ENCODE measurements around the gene PLXNA4. TPM values are rescaled to one million over a fixed set of nuclear protein-coding genes. Genes with fewer than 3 reads are reported as not detected.
A peak's percentile ranks its signal among the peaks of the same experiment; 100 is the strongest.

Gene PLXNA4
- total RNA-seq, 4 donors from 2014 or later = 1.1 to 2.8 (median 1.4) TPM

DNA sequence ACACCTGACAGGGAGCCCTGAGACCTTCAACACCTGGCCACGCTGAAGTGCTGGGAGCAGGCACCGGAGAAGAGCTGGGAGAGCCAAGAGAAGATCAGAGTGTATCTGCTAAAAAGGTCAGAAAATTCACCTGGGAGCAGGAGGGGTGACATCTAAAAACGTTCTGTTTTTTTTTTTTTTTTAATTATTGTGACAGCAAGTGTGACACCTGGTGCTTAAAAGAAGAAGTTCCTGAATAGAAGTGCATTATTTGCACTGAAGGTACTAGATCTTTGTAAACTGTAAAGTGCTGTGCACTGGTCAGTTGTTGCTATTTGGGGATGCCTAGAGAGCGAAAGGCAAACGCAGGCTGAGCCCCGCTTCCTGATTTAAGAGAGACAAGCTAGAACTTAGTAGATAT lies 422.0 kb downstream of the PLXNA4 start:
- 58 to 74% methylated on average over 3 to 6 of the region's 6 CpGs for WGBS, 2 donors (ENCODE audit: low coverage in 1 of 2)
- no peak overlapping the region for H3K27ac ChIP-seq
- no peak for DNase-seq
- no peaks in the 10 kb centered on the region for H3K36me3 ChIP-seq
- H3K27me3 ChIP-seq = no peaks in the 10 kb centered on the region
- no peak overlapping the region for H3K4me3 ChIP-seq
- TF ChIP-seq POLR2AphosphoS5 (IDR thresholded peaks at IDR 0.05) = no peak
- TF ChIP-seq, protein P1, sequence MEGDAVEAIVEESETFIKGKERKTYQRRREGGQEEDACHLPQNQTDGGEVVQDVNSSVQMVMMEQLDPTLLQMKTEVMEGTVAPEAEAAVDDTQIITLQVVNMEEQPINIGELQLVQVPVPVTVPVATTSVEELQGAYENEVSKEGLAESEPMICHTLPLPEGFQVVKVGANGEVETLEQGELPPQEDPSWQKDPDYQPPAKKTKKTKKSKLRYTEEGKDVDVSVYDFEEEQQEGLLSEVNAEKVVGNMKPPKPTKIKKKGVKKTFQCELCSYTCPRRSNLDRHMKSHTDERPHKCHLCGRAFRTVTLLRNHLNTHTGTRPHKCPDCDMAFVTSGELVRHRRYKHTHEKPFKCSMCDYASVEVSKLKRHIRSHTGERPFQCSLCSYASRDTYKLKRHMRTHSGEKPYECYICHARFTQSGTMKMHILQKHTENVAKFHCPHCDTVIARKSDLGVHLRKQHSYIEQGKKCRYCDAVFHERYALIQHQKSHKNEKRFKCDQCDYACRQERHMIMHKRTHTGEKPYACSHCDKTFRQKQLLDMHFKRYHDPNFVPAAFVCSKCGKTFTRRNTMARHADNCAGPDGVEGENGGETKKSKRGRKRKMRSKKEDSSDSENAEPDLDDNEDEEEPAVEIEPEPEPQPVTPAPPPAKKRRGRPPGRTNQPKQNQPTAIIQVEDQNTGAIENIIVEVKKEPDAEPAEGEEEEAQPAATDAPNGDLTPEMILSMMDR (IDR thresholded peaks at IDR 0.05) = peak in 2 of 5 experiments; percentile 9 to 18
- no peak for TF ChIP-seq POLR2A (IDR thresholded peaks at IDR 0.05)
- no peak for TF ChIP-seq EP300 (IDR thresholded peaks at IDR 0.05; ENCODE audit: low read depth)
- no peaks in the 10 kb centered on the region for H3K9me3 ChIP-seq
- H3K4me1 ChIP-seq = no peaks in the 10 kb centered on the region
- in situ Hi-C loops (cut with MboI; ENCODE audit: low pct_ligation_motif_present in 1 of 4, low pct_unique_long_range_greater_than_20kb in 1 of 4, low sequenced_read_pairs in 3 of 4) (no loop called here), intact Hi-C loops (cut with DNase I; ENCODE audit: low total_unique reads) (no loop called here)

DNA sequence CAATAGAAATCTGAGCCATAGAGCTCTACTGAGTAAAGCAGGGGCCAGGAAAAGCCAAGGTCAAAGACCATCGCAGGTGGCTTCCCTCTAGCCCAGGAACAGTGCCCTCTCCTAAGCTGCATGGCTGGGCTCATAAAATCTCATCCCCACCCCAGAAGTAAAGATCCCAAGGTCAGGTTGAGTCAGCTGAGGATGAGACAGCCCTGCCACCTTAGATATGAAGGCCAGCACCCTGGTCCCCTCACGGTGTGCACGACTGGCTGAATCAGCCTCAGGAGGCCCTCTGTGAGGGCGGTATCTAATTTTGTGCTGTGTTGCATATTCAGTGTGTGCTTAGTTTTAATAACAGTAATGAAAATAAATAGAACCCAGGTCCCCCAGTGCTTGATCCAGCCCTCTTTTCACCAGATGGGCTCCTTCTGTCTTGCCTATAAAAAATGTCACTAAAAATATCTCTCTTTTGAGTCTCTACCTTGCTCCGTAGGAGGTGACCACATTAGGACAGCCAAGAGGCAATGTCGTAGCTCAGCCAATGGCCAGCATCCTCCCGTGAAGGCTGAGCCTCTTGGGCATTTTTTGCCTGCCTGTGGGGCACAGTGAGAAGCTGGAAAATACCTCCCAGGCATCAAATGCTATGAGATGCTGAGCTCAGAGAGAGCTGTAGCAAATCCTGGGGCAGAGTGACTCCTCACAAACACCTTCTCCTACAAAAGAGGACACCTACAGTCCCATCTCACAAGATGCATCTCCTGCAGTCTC lies 424.0 kb downstream of the PLXNA4 start:
- Histone ChIP-seq H3K36me3 (no peaks in the 10 kb centered on the region), H3K27me3 (no peaks in the 10 kb centered on the region), H3K27ac (no peak overlapping the region), H3K9me3 (no peaks in the 10 kb centered on the region), H3K4me1 (no peaks in the 10 kb centered on the region), H3K4me3 (no peak overlapping the region)
- intact Hi-C loops (cut with DNase I; ENCODE audit: low total_unique reads) (no loop called here), in situ Hi-C loops (cut with MboI; ENCODE audit: low pct_ligation_motif_present in 1 of 4, low pct_unique_long_range_greater_than_20kb in 1 of 4, low sequenced_read_pairs in 3 of 4) (no loop called here)
- no peak for DNase-seq
- WGBS, 2 donors (ENCODE audit: low coverage in 1 of 2) = 70 to 76% methylated on average over 2 to 7 of the region's 7 CpGs
- TF ChIP-seq POLR2AphosphoS5 (IDR thresholded peaks at IDR 0.05) (no peak), EP300 (IDR thresholded peaks at IDR 0.05; ENCODE audit: low read depth) (no peak)
- TF ChIP-seq, protein P1 (IDR thresholded peaks at IDR 0.05) = no peak

- Histone ChIP-seq H3K27me3 (no peaks in the 10 kb centered on the region), H3K36me3 (no peaks in the 10 kb centered on the region), H3K27ac (no peak overlapping the region), H3K4me3 (no peak overlapping the region), H3K9me3 (no peaks in the 10 kb centered on the region), H3K4me1 (no peaks in the 10 kb centered on the region)
- intact Hi-C loops (cut with DNase I; ENCODE audit: low total_unique reads) (no loop called here), in situ Hi-C loops (cut with MboI; ENCODE audit: low pct_ligation_motif_present in 1 of 4, low pct_unique_long_range_greater_than_20kb in 1 of 4, low sequenced_read_pairs in 3 of 4) (no loop called here)
- DNase-seq = no peak
- TF ChIP-seq EP300 (IDR thresholded peaks at IDR 0.05; ENCODE audit: low read depth) (no peak), POLR2A (IDR thresholded peaks at IDR 0.05) (no peak), POLR2AphosphoS5 (IDR thresholded peaks at IDR 0.05) (no peak)
- TF ChIP-seq, protein P1 (IDR thresholded peaks at IDR 0.05) = no peak
- WGBS, 2 donors (ENCODE audit: low coverage in 1 of 2) = 100% methylated on average over 2 of the region's 2 CpGs; no CpG with 5 or more reads in 1 of the 2 donors
Observed at GRCh38 chr7:132150711-132151110, 425.6 kb downstream of the PLXNA4 start.

DNA sequence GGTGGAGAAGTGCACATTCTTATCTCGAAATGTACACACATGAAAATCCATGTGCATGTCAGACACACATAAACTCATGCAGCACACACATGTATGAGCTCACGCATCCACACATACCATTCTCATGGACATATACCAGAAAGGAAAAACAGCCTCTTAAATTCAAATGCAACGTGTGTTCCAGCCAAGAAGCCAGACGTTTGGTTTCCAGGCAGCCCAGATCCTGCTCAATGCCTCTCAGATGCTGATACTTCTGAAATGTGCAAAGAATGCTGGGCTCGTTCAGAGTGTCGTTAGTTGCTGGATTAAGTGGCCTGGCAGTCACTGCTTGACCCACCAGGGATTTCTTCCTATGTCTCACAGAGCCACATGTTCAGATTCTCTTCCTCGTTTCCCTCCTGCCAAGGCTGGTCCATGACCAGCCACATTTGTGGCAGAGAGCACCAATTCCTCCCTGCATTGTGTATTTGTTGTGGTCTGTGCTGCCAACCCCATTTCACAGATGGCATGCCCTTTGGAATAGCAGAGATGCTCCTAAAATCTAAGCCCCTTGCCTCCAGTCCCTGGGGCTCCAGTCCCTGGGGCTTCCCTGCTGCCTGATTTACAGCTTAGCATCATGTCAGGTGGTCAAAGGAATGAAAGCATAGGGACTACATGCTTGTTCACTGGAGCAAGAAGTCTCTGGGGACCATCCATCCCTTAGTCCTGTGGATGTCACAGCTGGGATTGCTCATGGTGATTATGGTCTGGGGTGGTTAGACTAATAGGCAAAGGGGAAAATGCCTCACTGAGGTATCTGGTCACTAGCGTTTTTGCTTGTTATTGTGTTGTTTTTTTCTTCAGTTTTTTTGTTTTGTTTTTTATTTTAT lies 426.6 kb downstream of the PLXNA4 start:
- WGBS, 2 donors (ENCODE audit: low coverage in 1 of 2) = 81 to 88% methylated on average over 4 to 8 of the region's 8 CpGs
- Histone ChIP-seq H3K27ac (no peak overlapping the region), H3K27me3 (no peaks in the 10 kb centered on the region), H3K4me3 (no peak overlapping the region), H3K36me3 (no peaks in the 10 kb centered on the region), H3K4me1 (no peaks in the 10 kb centered on the region), H3K9me3 (no peaks in the 10 kb centered on the region)
- in situ Hi-C loops (cut with MboI; ENCODE audit: low pct_ligation_motif_present in 1 of 4, low pct_unique_long_range_greater_than_20kb in 1 of 4, low sequenced_read_pairs in 3 of 4) (no loop called here), intact Hi-C loops (cut with DNase I; ENCODE audit: low total_unique reads) (no loop called here)
- no peak for TF ChIP-seq POLR2AphosphoS5 (IDR thresholded peaks at IDR 0.05)
- TF ChIP-seq, protein P1 (IDR thresholded peaks at IDR 0.05) = no peak
- no peak for TF ChIP-seq EP300 (IDR thresholded peaks at IDR 0.05; ENCODE audit: low read depth)
- no peak for TF ChIP-seq POLR2A (IDR thresholded peaks at IDR 0.05)
- no peak for DNase-seq
